ENCODE data around the gene LGI1. TPM values are rescaled to one million over a fixed set of nuclear protein-coding genes. Genes with fewer than 3 reads are reported as not detected.

LGI1 gene
- polyA plus RNA-seq, 1 donor: 34.6 TPM

Other genes starting within 250 kb of the LGI1 start
- gene FFAR4, start 191.3 kb upstream of the LGI1 start, polyA plus RNA-seq (ENCODE audit: insufficient read length): 0.04 TPM
- gene RBP4, start 156.7 kb upstream of the LGI1 start, polyA plus RNA-seq (ENCODE audit: insufficient read length): 1.9 TPM
- 0.58 TPM for gene PDE6C, start 145.4 kb upstream of the LGI1 start, polyA plus RNA-seq (ENCODE audit: insufficient read length)
- gene FRA10AC1, start 55.3 kb upstream of the LGI1 start, polyA plus RNA-seq (ENCODE audit: insufficient read length): 25.9 TPM
- gene SLC35G1, start 136.0 kb downstream of the LGI1 start, polyA plus RNA-seq (ENCODE audit: insufficient read length): 3.6 TPM
- 47.9 TPM for gene PLCE1, start 236.0 kb downstream of the LGI1 start, polyA plus RNA-seq (ENCODE audit: insufficient read length)

All from forelimb muscle (tissue), 1 donor.